Motor neuron (in vitro differentiated cells): Measurements from ENCODE around the gene ME3. TPM values are rescaled to one million over a fixed set of nuclear protein-coding genes. Genes with fewer than 3 reads are reported as not detected.
A peak's percentile ranks its signal among the peaks of the same experiment; 100 is the strongest.

Experiments
- ATAC-seq, 8 experiments: fragments of 200-7000 bp; cut with Tn5 transposase; replicated peaks in 6 of 8; 2 replicates each; pipeline ENCODE4 v1.8.0; 2021; ENCODE audit warnings: mild to moderate bottlenecking in 8 of 8, moderate library complexity in 8 of 8
- H3K27ac ChIP-seq, 2 donors: fragments of 250-450 bp; sonication (Bioruptor Pico); 2 replicates each; pipeline ENCODE4 v1.9.0; 2021; ENCODE audit warnings: antibody characterized with exemption in 2 of 2, mild to moderate bottlenecking in 2 of 2, moderate library complexity in 1 of 2
- H3K4me1 ChIP-seq, 2 donors: fragments of 250-450 bp; sonication (Bioruptor Pico); replicated peaks in 1 of 2; 2 replicates each; pipeline ENCODE4 v1.6.1; 2021; ENCODE audit warnings: antibody characterized with exemption in 2 of 2, mild to moderate bottlenecking in 2 of 2, moderate library complexity in 1 of 2
- H3K4me3 ChIP-seq, 5 donors: fragments of 250-450 bp; sonication (Bioruptor Pico); 2 replicates each; pipeline ENCODE4 v1.9.0; 2021; ENCODE audit warnings: antibody characterized with exemption in 5 of 5, mild to moderate bottlenecking in 5 of 5, moderate library complexity in 4 of 5
- WGBS, 10 experiments: fragments of 450-650 bp; shearing (Covaris generic); methylation state at CpG; one replicate each; pipeline ENCODE4 v1.0.0; 2022; 5-methylcytosine and 5-hydroxymethylcytosine counted together
- in situ Hi-C, 9 experiments: fragments of 400-800 bp; cut with MboI; loops; one replicate each; pipeline ENCODE4 v1.15.0; 2021; ENCODE audit warnings: low sequenced_read_pairs in 9 of 9, low pct_unique_long_range_greater_than_20kb in 2 of 9; ENCODE audit not compliant: unreplicated experiment in 9 of 9
- total RNA-seq, 8 experiments: library from RNA; unstranded; fragments of 300-600 nt; gene quantifications; 2 replicates each; pipeline versions ENCODE4 v1.2.3 to v1.2.4, GENCODE V29; 2022

ME3 gene
- total RNA-seq, 8 experiments from 2014 or later, result 3.3 to 13.0 (median 9.6) TPM

DNA sequence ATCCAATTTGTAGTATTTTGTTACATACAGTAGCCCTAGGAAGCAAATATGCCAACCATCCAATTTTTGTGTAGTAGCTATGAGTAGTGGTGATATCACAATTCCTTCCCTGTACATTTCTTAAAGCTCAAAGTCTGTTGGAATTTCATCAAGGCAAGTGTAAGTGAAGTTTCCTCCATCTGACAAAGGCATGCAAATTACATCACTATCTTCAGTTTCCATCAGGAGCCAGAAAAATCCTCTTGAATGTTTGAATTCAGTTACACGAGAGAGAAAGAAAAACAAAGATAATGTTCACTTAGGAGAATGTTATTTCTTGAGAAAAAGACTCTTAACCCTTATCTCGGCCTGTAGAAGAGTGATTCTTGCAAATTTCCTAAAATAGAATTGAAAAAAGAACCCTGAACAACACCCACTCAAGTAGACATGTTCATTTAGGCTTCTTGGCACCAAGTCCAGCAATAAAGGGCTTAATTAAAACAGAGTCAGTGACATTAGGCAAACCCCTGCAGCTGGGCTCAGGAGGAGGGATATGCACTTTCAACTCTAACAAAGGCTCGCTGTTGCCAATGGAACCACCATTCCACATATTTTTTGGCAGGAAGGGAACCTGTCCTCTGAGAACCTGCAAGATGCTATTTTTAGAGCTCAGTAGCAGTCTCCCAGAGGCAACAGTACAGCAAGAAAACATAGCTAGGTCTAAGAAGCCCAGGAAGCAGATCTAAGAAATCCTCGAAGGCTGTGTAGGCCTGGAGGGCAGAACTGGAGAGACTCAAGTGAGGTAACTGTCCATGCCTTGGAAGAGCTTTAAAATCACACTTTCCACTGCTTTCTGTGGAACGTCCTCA, 153.1 kb downstream of the ME3 start:
- H3K4me1 ChIP-seq, result peaks cover 0 to 5% of the 10 kb centered on the region in 2 donors
- in situ Hi-C loops, result loop anchor here in 1 of 9 experiments (25.0 kb wide), 1 partner anchor 93 kb away; no protein-coding TSS in a partner anchor
- WGBS, 10 experiments, result 9 to 100% (median 81%) methylated on average over 1 to 4 of the region's 5 CpGs
- H3K27ac ChIP-seq, result no peak overlapping the region
- no peak overlapping the region for H3K4me3 ChIP-seq
- peak in 2 of 8 experiments; percentile 36 to 42 for ATAC-seq

DNA sequence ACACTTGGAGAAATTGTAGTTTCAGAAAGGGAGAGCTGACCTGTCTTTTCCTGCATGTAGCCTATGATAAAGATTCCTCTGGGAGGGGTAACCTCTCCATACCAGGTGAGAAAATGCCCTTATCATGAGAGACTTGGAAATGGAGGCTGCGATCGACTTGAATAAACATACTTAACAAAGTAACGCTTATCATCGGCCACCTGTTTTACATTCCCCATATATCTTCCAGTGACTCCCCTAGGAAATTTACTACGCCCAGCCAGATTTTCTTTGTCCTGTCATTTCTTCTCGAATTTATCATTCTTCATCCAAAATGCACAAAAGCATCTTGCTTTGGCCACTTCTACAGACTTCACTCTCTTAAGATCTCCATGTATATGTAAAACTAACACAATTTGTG, 154.2 kb downstream of the ME3 start:
- Histone ChIP-seq H3K27ac (no peak overlapping the region), H3K4me1 (peaks cover 0 to 5% of the 10 kb centered on the region in 2 donors), H3K4me3 (no peak overlapping the region)
- in situ Hi-C loops, result loop anchor here in 1 of 9 experiments (25.0 kb wide), 1 partner anchor 94 kb away; no protein-coding TSS in a partner anchor
- WGBS, 10 experiments, result 87 to 100% (median 94%) methylated on average over 1 to 6 of the region's 6 CpGs; no CpG with 5 or more reads in 2 of the 10 experiments
- ATAC-seq, result no peak

- peak in 1 of 8 experiments; percentile 29 for ATAC-seq
- WGBS, 10 experiments, result 60 to 100% (median 100%) methylated on average over 1 of the region's 1 CpG; no CpG with 5 or more reads in 5 of the 10 experiments
- H3K4me1 ChIP-seq, result peaks cover 0 to 5% of the 10 kb centered on the region in 2 donors
- H3K4me3 ChIP-seq, result no peak overlapping the region
- in situ Hi-C loops, result loop anchor here in 1 of 9 experiments (25.0 kb wide), 1 partner anchor 95 kb away; no protein-coding TSS in a partner anchor
- H3K27ac ChIP-seq, result no peak overlapping the region
Measured at GRCh38 chr11:86517557-86517956, 154.9 kb downstream of the ME3 start.

DNA sequence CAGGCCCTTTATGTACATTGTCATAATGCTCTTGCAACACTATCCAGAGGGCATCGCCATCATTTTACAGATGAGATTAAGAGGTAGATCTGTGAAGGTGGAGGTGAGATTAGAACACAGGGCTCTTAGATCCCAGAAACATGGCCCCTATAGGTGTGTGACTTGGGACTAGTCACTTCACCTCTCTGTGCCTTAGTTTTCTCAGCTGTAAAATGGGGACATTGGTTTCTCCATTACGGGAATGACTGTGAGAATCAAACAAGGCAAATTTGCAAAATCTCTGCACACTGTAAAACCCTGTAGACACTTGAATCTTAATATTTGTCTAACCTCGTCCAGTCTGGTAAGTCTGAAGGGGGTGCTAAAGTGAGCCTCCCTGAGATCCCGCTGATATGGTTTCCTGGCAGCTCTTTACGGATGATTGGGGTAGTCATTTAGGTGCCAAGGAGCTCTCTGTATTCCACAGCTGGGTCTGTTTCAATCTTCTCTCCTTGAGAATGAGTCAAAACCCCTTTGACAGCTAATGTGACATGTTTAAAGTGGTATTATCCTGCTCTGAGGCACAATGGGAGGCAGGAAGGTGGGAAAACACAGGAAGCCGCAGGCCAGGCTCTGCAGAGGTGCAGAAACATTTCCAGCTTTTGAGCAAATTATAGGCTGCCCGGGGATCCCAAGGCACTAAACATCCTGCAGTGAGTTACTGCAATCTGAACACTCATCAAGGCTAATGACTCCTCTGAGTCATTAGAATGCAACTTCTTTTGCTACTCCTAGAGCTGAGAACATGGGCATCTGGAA, 156.9 kb downstream of the ME3 start:
- in situ Hi-C loops, result loop anchor here in 1 of 9 experiments (25.0 kb wide), 1 partner anchor 97 kb away; no protein-coding TSS in a partner anchor
- ATAC-seq, result peak; percentile 9 to 89 (median 71)
- WGBS, 10 experiments, result 23 to 83% (median 62%) methylated on average over 3 to 5 of the region's 7 CpGs; no CpG with 5 or more reads in 4 of the 10 experiments
- H3K4me3 ChIP-seq, result no peak overlapping the region
- peaks cover 0 to 5% of the 10 kb centered on the region in 2 donors for H3K4me1 ChIP-seq
- no peak overlapping the region for H3K27ac ChIP-seq

- H3K4me1 ChIP-seq, result peaks cover 0 to 5% of the 10 kb centered on the region in 2 donors
Measured at GRCh38 chr11:86514453-86514852, 158.0 kb downstream of the ME3 start.

GRCh38 chr11:86513746-86514373, 158.6 kb downstream of the ME3 start:
- in situ Hi-C loops, result loop anchor here in 1 of 9 experiments (25.0 kb wide), 1 partner anchor 98 kb away; no protein-coding TSS in a partner anchor
- ATAC-seq, result peak in 2 of 8 experiments; percentile 30 to 57
- WGBS, 10 experiments, result 14 to 100% (median 40%) methylated on average over 1 of the region's 1 CpG; no CpG with 5 or more reads in 7 of the 10 experiments
- H3K4me3 ChIP-seq, result no peak overlapping the region
- H3K27ac ChIP-seq, result no peak overlapping the region
- peaks cover 0 to 5% of the 10 kb centered on the region in 2 donors for H3K4me1 ChIP-seq

More at GRCh38 chr11:86514453-86514852, 158.0 kb downstream of the ME3 start:
- Histone ChIP-seq H3K4me3 (no peak overlapping the region), H3K27ac (no peak overlapping the region)
- 60 to 100% (median 83%) methylated on average over 1 of the region's 1 CpG; no CpG with 5 or more reads in 2 of the 10 experiments for WGBS, 10 experiments
- in situ Hi-C loops, result loop anchor here in 1 of 9 experiments (25.0 kb wide), 1 partner anchor 98 kb away; no protein-coding TSS in a partner anchor
- ATAC-seq, result no peak

- in situ Hi-C loops, result loop anchor here in 1 of 9 experiments (25.0 kb wide), 1 partner anchor 99 kb away; no protein-coding TSS in a partner anchor
- H3K27ac ChIP-seq, result no peak overlapping the region
- 88 to 100% (median 100%) methylated on average over 1 of the region's 1 CpG; no CpG with 5 or more reads in 2 of the 10 experiments for WGBS, 10 experiments
- ATAC-seq, result no peak
- peaks cover 0 to 5% of the 10 kb centered on the region in 2 donors for H3K4me1 ChIP-seq
- H3K4me3 ChIP-seq, result no peak overlapping the region
Measured at GRCh38 chr11:86513138-86513537, 159.3 kb downstream of the ME3 start.

- in situ Hi-C loops, result loop anchor here in 1 of 9 experiments (25.0 kb wide), 1 partner anchor 101 kb away; no protein-coding TSS in a partner anchor
- no peak overlapping the region for H3K27ac ChIP-seq
- peaks cover 0 to 5% of the 10 kb centered on the region in 2 donors for H3K4me1 ChIP-seq
- peak in 4 of 8 experiments; percentile 15 to 48 (median 40) for ATAC-seq
- H3K4me3 ChIP-seq, result no peak overlapping the region
- 22 to 100% (median 80%) methylated on average over 1 to 3 of the region's 3 CpGs; no CpG with 5 or more reads in 1 of the 10 experiments for WGBS, 10 experiments
Measured at GRCh38 chr11:86511086-86511551, 161.3 kb downstream of the ME3 start.

- no peak overlapping the region for H3K27ac ChIP-seq
- 60 to 100% (median 92%) methylated on average over 1 to 3 of the region's 3 CpGs for WGBS, 10 experiments
- in situ Hi-C loops, result loop anchor here in 1 of 9 experiments (25.0 kb wide), 1 partner anchor 102 kb away; no protein-coding TSS in a partner anchor
Measured at GRCh38 chr11:86510674-86511073, 161.7 kb downstream of the ME3 start.

GRCh38 chr11:86510097-86510496, 162.3 kb downstream of the ME3 start:
- WGBS, 10 experiments, result 60 to 100% (median 87%) methylated on average over 1 to 2 of the region's 2 CpGs; no CpG with 5 or more reads in 1 of the 10 experiments

More at GRCh38 chr11:86510674-86511073, 161.7 kb downstream of the ME3 start:
- no peak for ATAC-seq
- H3K4me3 ChIP-seq, result no peak overlapping the region
- H3K4me1 ChIP-seq, result peaks cover 0 to under 1% of the 10 kb centered on the region in 2 donors

GRCh38 chr11:86509588-86509974, 162.8 kb downstream of the ME3 start:
- no peak overlapping the region for H3K27ac ChIP-seq
- in situ Hi-C loops, result loop anchor here in 1 of 9 experiments (25.0 kb wide), 1 partner anchor 103 kb away; no protein-coding TSS in a partner anchor
- H3K4me3 ChIP-seq, result no peak overlapping the region
- no peak for ATAC-seq
- 0 to 71% (median 13%) methylated on average over 2 of the region's 2 CpGs; no CpG with 5 or more reads in 4 of the 10 experiments for WGBS, 10 experiments
- H3K4me1 ChIP-seq, result no peaks in the 10 kb centered on the region

More at GRCh38 chr11:86510097-86510496, 162.3 kb downstream of the ME3 start:
- no peak for ATAC-seq
- no peak overlapping the region for H3K4me3 ChIP-seq
- H3K4me1 ChIP-seq, result no peaks in the 10 kb centered on the region
- no peak overlapping the region for H3K27ac ChIP-seq
- in situ Hi-C loops, result loop anchor here in 1 of 9 experiments (25.0 kb wide), 1 partner anchor 102 kb away; no protein-coding TSS in a partner anchor
